HAP-1 (cell line): ENCODE results near the gene SLC66A2.

Experiments
- DNase-seq, 2 experiments: peaks; one replicate each; pipeline ENCODE4 v3.0.0-alpha.2; 2016 to 2020; ENCODE audit warnings: low spot score in 2 of 2
- H3K27me3 ChIP-seq: fragments of 250-450 bp; sonication (Bioruptor Pico); 2 replicates; pipeline ENCODE4 v1.5.1; 2020; ENCODE audit warnings: low read depth, mild to moderate bottlenecking, moderate library complexity
- H3K36me3 ChIP-seq: fragments of 250-450 bp; sonication (Bioruptor Pico); replicated peaks from 2 replicates; pipeline ENCODE4 v1.5.1; 2020; ENCODE audit warnings: mild to moderate bottlenecking
- H3K4me1 ChIP-seq: fragments of 250-450 bp; sonication (Bioruptor Pico); 2 replicates; pipeline ENCODE4 v1.5.1; 2020; ENCODE audit warnings: mild to moderate bottlenecking
- H3K4me3 ChIP-seq: fragments of 250-450 bp; sonication (Bioruptor Pico); 2 replicates; pipeline ENCODE4 v1.5.1; 2020; ENCODE audit warnings: mild to moderate bottlenecking, moderate library complexity
- H3K9me3 ChIP-seq: fragments of 250-450 bp; sonication (Bioruptor Pico); 2 replicates; pipeline ENCODE4 v1.5.1; 2020; ENCODE audit warnings: mild to moderate bottlenecking, moderate library complexity
- in situ Hi-C: fragments of 300-500 bp; cut with MboI; formaldehyde crosslinking; loops from 3 replicates; pipeline ENCODE4 v1.14.3; 2020; ENCODE audit warnings: low sequenced_read_pairs, inconsistent platforms, mixed read lengths

Gene SLC66A2

DNA sequence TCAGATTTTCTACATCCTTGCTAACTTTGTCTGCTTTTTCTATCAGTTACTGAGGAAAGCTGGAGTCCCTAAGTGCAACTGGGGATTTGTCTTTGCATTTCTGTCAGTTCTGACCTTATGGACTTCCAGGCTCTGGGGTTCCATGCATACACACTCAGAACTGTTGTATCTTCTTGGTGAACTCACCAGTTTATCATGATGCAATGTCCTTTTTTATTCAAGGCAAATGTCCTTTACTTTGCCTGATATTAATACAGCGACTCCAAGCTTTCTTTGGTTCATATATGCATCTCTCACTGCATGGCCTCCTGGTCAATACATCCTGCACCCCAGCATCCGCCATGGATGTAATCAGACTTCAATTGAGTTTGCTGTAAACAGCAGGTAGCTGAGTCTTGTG, 44.7 kb downstream of the SLC66A2 start:
- Histone ChIP-seq H3K4me1 (no peaks in the 10 kb centered on the region), H3K27me3 (no peaks in the 10 kb centered on the region), H3K4me3 (no peak overlapping the region), H3K9me3 (no peaks in the 10 kb centered on the region), H3K36me3 (peaks cover 8% of the 10 kb centered on the region)
- in situ Hi-C loops, result no loop called here
- no peak for DNase-seq

DNA sequence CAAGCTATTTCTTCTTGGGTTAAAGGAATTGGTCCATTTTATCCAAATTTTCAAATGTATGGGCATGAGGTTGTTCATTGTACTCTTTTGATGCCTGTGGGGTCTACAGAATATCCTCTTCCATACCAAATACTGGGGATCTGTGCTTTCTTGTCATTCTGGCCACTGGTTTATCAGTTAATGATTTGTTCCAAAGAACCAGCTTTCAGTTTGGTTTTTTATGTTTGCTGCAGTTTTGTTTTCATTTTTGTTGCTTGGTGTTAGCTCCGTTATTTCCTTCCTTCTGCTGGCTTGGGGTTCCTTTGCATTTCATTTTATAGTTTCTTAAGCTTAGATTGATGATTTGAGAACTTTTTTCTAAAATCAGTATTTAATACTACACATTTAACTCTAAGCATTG, 45.5 kb downstream of the SLC66A2 start:
- H3K27me3 ChIP-seq, result no peaks in the 10 kb centered on the region
- peaks cover 8% of the 10 kb centered on the region for H3K36me3 ChIP-seq
- no peak for DNase-seq
- in situ Hi-C loops, result no loop called here
- no peaks in the 10 kb centered on the region for H3K9me3 ChIP-seq
- H3K4me1 ChIP-seq, result no peaks in the 10 kb centered on the region
- H3K4me3 ChIP-seq, result no peak overlapping the region

DNA sequence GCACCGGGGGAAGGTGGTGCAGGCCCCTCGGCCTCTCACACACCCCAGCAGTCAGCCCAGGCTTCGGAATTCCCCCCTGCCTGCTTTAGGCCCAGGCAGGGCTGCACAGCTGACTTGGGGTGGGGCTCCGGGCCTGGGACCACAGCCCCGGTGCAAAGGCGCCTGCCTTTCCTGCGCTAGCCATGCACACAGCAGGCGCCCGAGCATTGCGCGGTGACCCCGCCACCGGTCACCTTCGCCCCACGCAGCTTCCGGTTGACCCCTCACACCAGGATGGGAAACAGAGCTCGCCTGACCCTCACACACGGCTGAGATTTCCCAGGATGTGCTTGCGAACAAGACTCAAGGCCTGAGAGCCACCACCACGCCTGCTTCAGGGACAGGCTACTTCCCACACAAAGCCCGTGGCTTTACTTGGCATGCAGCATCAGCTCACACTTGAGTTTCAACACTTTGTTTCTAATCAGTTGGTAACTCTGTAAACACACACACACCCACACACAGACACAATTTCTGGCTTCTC, 46.0 kb downstream of the SLC66A2 start:
- Histone ChIP-seq H3K36me3 (peaks cover 8% of the 10 kb centered on the region), H3K27me3 (no peaks in the 10 kb centered on the region), H3K9me3 (no peaks in the 10 kb centered on the region), H3K4me3 (no peak overlapping the region), H3K4me1 (no peaks in the 10 kb centered on the region)
- in situ Hi-C loops, result no loop called here
- DNase-seq, result no peak

DNA sequence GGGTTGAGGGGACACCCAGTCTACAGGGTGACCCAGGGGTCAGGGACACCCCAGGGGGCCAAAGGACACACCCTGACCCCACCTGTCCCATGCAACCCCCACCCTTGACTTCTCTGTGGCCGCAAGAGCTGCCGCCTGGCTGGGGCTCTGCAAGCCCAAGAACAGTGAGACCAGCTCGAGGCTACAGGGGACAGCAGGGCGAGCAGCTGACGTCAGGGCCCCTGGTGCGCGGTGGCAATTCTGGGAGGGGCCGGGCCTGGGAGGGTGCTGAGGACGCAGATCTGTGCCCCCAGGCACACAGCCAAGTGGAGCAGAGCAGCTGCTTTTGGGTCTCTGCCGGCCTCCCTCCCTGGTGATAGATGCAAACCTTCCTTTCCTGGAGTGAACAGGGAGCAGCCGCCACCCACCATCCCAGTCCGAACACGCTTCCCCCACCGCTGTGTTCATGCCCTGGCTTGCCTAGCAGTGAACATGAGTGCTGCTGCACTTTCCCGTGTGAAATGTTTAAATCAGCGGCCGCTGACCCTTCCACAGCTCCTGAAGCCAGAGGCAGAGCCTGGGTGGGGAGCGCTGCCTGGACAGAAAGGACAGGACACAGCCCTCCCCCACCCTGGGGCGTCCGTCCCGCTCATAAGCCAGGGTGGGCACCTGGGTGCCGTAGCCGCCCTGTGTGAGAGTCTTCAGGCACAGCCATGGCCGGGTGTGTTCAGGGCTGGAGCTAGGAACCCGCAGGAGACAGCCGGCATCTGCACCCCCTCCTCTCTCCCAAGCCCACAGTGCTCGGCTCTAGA, 46.9 kb downstream of the SLC66A2 start:
- Histone ChIP-seq H3K36me3 (peaks cover 8% of the 10 kb centered on the region), H3K9me3 (no peaks in the 10 kb centered on the region), H3K4me1 (no peaks in the 10 kb centered on the region), H3K27me3 (no peaks in the 10 kb centered on the region), H3K4me3 (no peak overlapping the region)
- in situ Hi-C loops, result no loop called here
- no peak for DNase-seq

DNA sequence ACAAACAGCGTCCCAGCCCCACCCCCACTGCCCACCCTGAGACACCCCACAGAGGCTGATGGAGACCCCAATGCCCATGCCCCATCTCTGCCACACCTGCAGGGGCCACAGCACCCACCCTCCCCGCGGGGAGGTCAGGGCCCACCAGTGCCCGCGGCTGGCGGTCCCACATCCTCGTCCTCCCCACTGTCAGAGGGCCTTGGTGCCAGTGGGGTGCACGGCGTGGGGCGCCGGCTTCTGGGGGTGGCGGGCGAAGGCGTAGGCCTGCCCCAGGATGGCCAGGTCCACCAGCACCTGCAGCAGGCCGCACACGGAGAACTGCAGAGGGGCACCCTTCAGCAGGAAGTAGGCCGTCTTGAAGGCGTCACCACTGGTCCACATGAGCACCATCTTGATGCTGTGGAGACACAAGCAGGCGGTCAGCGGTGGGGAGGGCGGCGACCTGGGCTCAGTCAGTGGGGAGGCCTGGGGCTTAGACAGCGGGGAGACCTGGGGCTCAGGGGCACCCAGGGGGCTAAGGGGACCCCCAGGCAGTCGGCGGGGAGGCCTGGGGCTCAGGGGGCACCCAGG, 47.6 kb downstream of the SLC66A2 start:
- Histone ChIP-seq H3K9me3 (no peaks in the 10 kb centered on the region), H3K4me3 (no peak overlapping the region), H3K4me1 (no peaks in the 10 kb centered on the region), H3K27me3 (no peaks in the 10 kb centered on the region), H3K36me3 (peaks cover 8% of the 10 kb centered on the region)
- no peak for DNase-seq
- in situ Hi-C loops, result no loop called here

DNA sequence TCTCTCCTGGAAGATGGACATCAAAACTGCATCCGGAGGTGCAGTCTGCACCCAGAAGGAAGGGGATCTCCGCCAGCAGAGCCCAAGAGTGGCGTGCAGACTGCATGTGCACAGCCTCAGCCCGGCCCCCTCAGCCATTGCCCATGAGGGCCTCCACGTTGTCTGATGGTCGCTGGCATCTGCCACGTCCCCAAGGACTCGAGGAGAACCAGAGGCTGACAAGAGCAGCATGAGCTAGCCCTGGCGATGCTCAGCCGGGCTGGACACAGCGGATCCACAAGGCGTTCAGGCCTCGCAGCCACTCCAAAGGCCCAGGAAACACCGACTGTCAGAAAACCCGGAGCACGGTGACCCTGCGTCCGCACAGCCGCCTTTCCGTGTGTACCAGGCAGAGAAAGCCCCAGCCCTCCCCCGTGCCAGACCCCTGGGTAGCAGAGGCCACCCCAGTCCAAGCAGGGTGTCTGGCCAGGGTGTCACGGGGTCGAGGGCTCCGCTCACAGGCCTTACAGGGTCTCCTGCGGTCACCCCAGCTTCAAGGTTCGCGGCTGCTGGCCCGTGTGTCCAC, 48.3 kb downstream of the SLC66A2 start:
- H3K9me3 ChIP-seq, result no peaks in the 10 kb centered on the region

DNA sequence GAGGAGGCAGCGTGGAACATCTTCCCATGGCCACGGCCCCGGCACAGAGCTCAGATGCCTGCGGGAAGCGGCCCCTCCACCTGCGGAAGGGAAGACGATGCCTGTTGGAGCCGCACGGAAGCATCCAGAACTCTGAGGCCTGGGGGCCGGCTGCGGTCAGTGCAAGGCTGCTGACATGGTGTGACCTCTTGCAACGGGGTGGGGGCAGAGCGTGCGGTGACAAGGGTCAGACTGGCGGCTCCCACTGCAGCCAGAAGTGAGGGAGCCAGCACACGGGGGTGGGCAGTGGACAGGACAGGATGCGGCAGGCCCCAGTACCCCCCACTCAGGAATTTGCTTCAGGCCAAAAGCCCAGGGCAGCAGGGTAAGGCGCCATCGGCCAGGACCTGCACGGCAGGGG, 48.8 kb downstream of the SLC66A2 start:
- H3K36me3 ChIP-seq, result peaks cover 8% of the 10 kb centered on the region
- H3K4me3 ChIP-seq, result no peak overlapping the region
- in situ Hi-C loops, result no loop called here
- no peaks in the 10 kb centered on the region for H3K9me3 ChIP-seq
- H3K4me1 ChIP-seq, result no peaks in the 10 kb centered on the region
- no peak for DNase-seq
- H3K27me3 ChIP-seq, result no peaks in the 10 kb centered on the region

More for the DNA sequence above, 48.3 kb downstream of the SLC66A2 start:
- no peak overlapping the region for H3K4me3 ChIP-seq
- peaks cover 8% of the 10 kb centered on the region for H3K36me3 ChIP-seq
- no peak for DNase-seq
- H3K27me3 ChIP-seq, result no peaks in the 10 kb centered on the region
- H3K4me1 ChIP-seq, result no peaks in the 10 kb centered on the region
- in situ Hi-C loops, result no loop called here

DNA sequence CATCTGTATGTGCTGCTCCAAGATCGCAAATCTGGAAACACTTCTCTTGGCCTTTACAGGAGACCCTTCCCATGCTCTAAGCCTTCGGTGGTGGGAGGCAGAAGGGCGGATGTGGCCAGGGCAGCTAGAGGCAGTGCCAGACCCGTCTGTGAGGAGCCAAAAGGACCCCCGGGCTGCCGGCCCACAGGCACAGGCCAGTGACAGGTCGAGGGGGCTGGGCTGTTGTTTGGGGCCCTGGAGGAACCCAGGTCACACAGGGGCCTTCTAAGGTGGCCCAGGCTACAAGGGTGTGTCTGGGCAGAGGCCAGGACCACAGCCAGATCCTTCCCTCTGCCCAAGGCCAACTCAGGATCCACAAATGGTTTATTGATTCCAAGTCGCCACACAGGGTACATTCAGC, 49.4 kb downstream of the SLC66A2 start:
- H3K4me3 ChIP-seq, result no peak overlapping the region
- H3K27me3 ChIP-seq, result no peaks in the 10 kb centered on the region
- H3K36me3 ChIP-seq, result peaks cover 8% of the 10 kb centered on the region
- in situ Hi-C loops, result no loop called here
- H3K4me1 ChIP-seq, result no peaks in the 10 kb centered on the region
- H3K9me3 ChIP-seq, result no peaks in the 10 kb centered on the region
- no peak for DNase-seq

DNA sequence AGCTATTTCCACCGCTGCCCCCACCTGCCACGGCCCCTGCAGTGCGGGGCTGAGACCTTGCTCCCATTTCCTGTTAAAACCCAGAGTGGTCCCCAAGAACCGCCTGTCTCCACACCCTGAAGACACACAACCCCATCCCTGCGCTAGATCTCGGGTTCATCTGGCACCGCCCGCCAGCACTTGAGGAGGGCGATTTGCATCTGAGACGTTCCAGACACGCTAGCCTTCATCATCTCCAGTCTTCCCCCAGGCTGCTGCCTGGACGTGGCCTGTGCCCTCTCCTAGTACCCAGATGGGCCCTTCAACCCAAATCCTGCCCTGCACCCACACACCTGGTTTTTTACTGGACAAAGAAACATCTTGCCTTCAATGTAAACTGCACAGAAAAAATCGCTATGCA, 49.8 kb downstream of the SLC66A2 start:
- DNase-seq, result no peak
- Histone ChIP-seq H3K4me3 (no peak overlapping the region), H3K4me1 (no peaks in the 10 kb centered on the region), H3K9me3 (no peaks in the 10 kb centered on the region), H3K27me3 (no peaks in the 10 kb centered on the region), H3K36me3 (peaks cover 8% of the 10 kb centered on the region)
- in situ Hi-C loops, result no loop called here

DNA sequence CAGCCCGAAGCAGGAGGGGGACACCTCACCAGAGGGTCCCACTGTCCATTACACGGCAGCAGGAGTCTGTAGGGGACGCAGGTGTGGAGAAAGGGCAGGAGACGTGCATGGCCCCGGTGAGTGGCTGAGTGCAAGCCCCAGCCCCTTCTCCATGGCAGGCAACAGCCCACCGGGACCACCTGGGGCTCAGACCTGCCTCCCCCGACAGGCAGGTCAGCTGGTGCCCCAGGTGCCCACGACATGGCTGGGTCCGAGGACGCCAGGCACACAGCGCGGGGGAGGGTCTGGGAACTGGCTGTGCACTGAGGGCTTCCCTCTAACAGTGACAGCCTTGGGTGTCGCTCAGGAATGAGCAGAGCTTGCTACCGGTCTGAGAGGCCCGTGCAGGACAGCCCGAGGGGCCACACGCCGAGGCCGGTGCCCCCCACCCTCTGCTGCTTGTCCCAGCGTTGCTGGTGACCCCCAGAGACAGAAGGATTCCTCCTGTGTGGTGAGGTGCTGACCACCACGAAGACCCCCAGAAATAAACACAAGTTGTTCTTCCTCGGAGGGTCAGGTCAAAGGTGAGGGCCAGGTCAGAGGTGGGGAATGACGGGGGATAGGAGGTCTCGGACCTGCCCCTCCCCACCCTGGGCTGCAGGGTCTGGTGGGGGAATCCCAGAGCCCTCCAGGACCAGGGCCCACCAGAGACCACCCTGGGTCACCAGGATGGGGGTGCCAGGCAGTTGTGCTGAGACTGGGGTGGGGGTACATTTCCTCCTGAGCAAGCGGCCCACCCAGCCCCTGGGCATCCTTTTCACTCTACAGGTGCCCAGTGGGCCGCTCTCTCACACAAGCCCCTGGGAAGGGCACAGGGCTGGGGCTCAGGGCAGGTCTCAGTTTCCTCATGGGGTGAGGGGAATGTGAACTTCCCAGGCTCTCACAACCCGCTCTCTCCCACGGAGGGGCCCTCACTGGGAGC, 50.6 kb downstream of the SLC66A2 start:
- H3K9me3 ChIP-seq, result no peaks in the 10 kb centered on the region; the same call in 1 of the 2 replicates
- H3K4me3 ChIP-seq, result no peak overlapping the region
- H3K36me3 ChIP-seq, result peaks cover 8% of the 10 kb centered on the region
- in situ Hi-C loops, result no loop called here
- peak in 1 of 2 experiments; percentile 6 for DNase-seq
- no peaks in the 10 kb centered on the region for H3K27me3 ChIP-seq
- H3K4me1 ChIP-seq, result no peaks in the 10 kb centered on the region

DNA sequence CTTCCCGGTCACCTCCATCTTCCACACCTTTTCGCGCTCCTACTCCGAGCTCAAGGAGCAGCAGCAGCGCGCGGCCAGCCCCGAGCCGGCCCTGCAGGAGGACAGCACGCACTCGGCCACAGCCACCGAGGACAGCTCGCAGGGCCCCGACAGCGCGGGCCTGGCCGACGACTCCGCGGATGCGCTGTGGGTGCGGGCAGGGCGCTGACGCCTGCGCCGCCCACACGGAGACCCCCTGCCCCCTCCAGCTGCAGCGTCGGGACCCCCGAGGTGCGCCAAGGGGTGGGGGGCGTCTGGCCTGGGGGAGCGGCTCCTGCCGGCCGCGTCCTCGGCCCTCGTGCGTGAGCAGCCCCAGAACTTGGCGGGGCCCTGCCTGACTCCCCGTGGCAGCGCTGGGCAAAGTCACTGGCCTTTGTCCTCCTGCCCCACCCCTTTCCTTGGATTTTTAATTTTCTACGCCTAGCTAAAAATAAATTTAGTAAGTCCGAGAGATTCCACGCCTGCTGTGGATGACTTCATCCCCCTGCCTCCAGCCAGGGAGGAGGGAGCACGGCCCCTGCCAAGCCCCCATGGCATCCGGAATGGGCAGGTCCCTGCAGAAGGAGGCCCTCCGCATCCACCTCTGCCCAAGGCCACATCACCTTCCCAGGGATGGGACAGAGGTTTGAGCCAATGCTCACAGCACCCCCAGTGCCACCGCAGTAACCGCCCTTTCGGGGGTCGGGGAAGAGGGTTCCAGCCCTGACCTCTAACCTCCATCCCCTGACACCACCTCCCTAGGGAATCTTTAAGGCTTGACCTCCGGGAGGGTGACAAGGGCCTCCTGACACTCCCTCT, 51.6 kb downstream of the SLC66A2 start:
- peaks cover 8% of the 10 kb centered on the region for H3K36me3 ChIP-seq
- H3K9me3 ChIP-seq, result no peaks in the 10 kb centered on the region; the same call in 1 of the 2 replicates
- H3K4me3 ChIP-seq, result no peak overlapping the region
- in situ Hi-C loops, result no loop called here
- DNase-seq, result no peak
- H3K27me3 ChIP-seq, result no peaks in the 10 kb centered on the region
- no peaks in the 10 kb centered on the region for H3K4me1 ChIP-seq

DNA sequence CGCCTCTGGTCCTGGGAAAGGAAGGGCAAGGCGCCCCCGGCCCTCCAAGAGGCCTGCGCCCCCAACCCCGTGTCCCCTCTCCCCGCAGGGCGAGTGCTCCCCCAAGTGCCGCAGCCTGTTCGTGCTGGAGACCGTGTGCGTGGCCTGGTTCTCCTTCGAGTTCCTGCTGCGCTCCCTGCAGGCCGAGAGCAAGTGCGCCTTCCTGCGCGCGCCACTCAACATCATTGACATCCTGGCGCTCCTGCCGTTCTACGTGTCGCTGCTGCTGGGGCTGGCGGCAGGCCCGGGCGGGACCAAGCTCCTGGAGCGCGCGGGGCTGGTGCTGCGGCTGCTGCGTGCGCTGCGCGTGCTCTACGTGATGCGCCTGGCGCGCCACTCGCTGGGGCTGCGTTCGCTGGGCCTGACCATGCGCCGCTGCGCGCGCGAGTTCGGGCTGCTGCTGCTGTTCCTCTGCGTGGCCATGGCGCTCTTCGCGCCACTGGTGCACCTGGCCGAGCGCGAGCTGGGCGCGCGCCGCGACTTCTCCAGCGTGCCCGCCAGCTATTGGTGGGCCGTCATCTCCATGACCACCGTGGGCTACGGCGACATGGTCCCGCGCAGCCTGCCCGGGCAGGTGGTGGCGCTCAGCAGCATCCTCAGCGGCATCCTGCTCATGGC, 52.4 kb downstream of the SLC66A2 start:
- DNase-seq, result no peak
- peaks cover 8% of the 10 kb centered on the region for H3K36me3 ChIP-seq
- no peak overlapping the region for H3K4me3 ChIP-seq
- in situ Hi-C loops, result no loop called here
- no peaks in the 10 kb centered on the region for H3K27me3 ChIP-seq
- H3K4me1 ChIP-seq, result no peaks in the 10 kb centered on the region
- no peaks in the 10 kb centered on the region; the same call in 1 of the 2 replicates for H3K9me3 ChIP-seq
